GM21786 (cell line): ENCODE measurements around the gene YY1AP1.
"Not testable (repeated sequence)": the region's sequence is repeated elsewhere in the genome, so short reads cannot be mapped to it uniquely, and the experiment has no call there.

Experiments used
- ATAC-seq: cut with Tn5 transposase; IDR thresholded peaks from one replicate; pipeline ENCODE4 v1.9.1; 2021; ENCODE audit not compliant: unreplicated experiment

The YY1AP1 gene

GRCh38 chr1:155648207-155649147 is 40.1 kb downstream of the YY1AP1 start:
- ATAC-seq = no peak

- no peak for ATAC-seq
Observed at GRCh38 chr1:155646307-155646706, 42.3 kb downstream of the YY1AP1 start.

- no peak for ATAC-seq
Observed at GRCh38 chr1:155645648-155646047, 42.9 kb downstream of the YY1AP1 start.

GRCh38 chr1:155645034-155645598 is 43.5 kb downstream of the YY1AP1 start:
- ATAC-seq = no peak

- ATAC-seq = no peak
Observed at GRCh38 chr1:155643230-155643629, 45.3 kb downstream of the YY1AP1 start.

GRCh38 chr1:155642559-155643180 is 45.9 kb downstream of the YY1AP1 start:
- not testable (repeated sequence) for ATAC-seq

- ATAC-seq = no peak
Observed at GRCh38 chr1:155640367-155640766, 48.2 kb downstream of the YY1AP1 start.

GRCh38 chr1:155636397-155637153 is 52.0 kb downstream of the YY1AP1 start:
- no peak for ATAC-seq

GRCh38 chr1:155626428-155626827 is 62.1 kb downstream of the YY1AP1 start:
- not testable (repeated sequence) for ATAC-seq

GRCh38 chr1:155623357-155623756 is 65.2 kb downstream of the YY1AP1 start:
- ATAC-seq = no peak

- ATAC-seq = no peak
Observed at GRCh38 chr1:155622191-155622590, 66.4 kb downstream of the YY1AP1 start.

- ATAC-seq = not testable (repeated sequence)
Observed at GRCh38 chr1:155613226-155613625, 75.3 kb downstream of the YY1AP1 start.

GRCh38 chr1:155610257-155610647 is 78.3 kb downstream of the YY1AP1 start:
- ATAC-seq = peak; percentile 23

GRCh38 chr1:155609515-155610256 is 78.9 kb downstream of the YY1AP1 start, which contains the start of gene MSTO1:
Gene MSTO1, plus strand, starts transcription at chr1:155610218. Its CDS starts 31 bp downstream, at chr1:155610249.
- ATAC-seq = peak; percentile 92
